Left lung (tissue), 10 donors: ENCODE measurements around the gene DMBX1. TPM values are rescaled to one million over a fixed set of nuclear protein-coding genes. Genes with fewer than 3 reads are reported as not detected.

ENCODE experiments used
- ATAC-seq: fragments of 200-7000 bp; cut with Tn5 transposase; one replicate; pipeline ENCODE4 v1.9.1; 2020; ENCODE audit warnings: moderate library complexity
- DNase-seq, 4 donors: peaks; one replicate each; pipeline ENCODE4 v3.0.0-alpha.2; 2013 to 2020
- H3K27ac ChIP-seq, 2 donors: fragments of 200-600 bp; sonication (generic) in 1 of 2; one replicate each; pipeline versions ENCODE4 v1.5.0 to v1.8.0; 2020 to 2021
- H3K27me3 ChIP-seq, 2 donors: fragments of 200-600 bp; sonication (generic) in 1 of 2; one replicate each; pipeline versions ENCODE4 v1.5.0 to v1.8.0; 2020 to 2021
- H3K36me3 ChIP-seq, 2 donors: fragments of 200-600 bp; sonication (generic) in 1 of 2; one replicate each; pipeline versions ENCODE4 v1.5.0 to v1.8.0; 2020 to 2021
- H3K4me1 ChIP-seq, 2 donors: fragments of 200-600 bp; one replicate each; pipeline ENCODE4 v1.8.0; 2021
- H3K4me3 ChIP-seq, 2 donors: fragments of 200-600 bp; sonication (generic) in 1 of 2; one replicate each; pipeline versions ENCODE4 v1.5.0 to v1.8.0; 2020 to 2021; ENCODE audit warnings: mild to moderate bottlenecking in 1 of 2
- H3K9me3 ChIP-seq, 2 donors: fragments of 200-600 bp; sonication (generic) in 1 of 2; one replicate each; pipeline versions ENCODE4 v1.5.0 to v1.8.0; 2020 to 2021
- intact Hi-C, 2 donors: fragments of 100-400 bp; cut with DNase I; formaldehyde crosslinking; loops; one replicate each; pipeline versions ENCODE4 v1.11.2 to v1.14.2; 2022
- polyA plus RNA-seq, 6 donors: library from polyadenylated mRNA; unstranded; fragments of 120-200 nt; gene quantifications; one replicate each; pipeline ENCODE4 v1.2.1, GENCODE V29; 2013; ENCODE audit not compliant: insufficient read length in 6 of 6
- total RNA-seq, 2 donors: library from RNA; stranded (reverse); fragmentation: NEBNext Ultra II Directional; extraction: Animal tissue kit (Norgen Biotek cat#: 25700); gene quantifications; one replicate each; pipeline ENCODE4 v1.2.1, GENCODE V29; 2021
- TF ChIP-seq, protein P1 (sequence below), 2 donors: fragments of 200-600 bp; sonication (generic) in 1 of 2; IDR thresholded peaks; one replicate each; pipeline versions ENCODE4 v1.5.0 to v1.8.0; 2021; ENCODE audit warnings: antibody characterized with exemption in 2 of 2
- donor health status: DM: no; HTN: yes; CAD: no.
- donor health status: DM: no; HTN: no; CAD: no.

DMBX1 gene
- total and polyA plus RNA-seq, 8 donors = 0.04 to 0.07 (median 0.07) TPM; not detected in 4

DNA sequence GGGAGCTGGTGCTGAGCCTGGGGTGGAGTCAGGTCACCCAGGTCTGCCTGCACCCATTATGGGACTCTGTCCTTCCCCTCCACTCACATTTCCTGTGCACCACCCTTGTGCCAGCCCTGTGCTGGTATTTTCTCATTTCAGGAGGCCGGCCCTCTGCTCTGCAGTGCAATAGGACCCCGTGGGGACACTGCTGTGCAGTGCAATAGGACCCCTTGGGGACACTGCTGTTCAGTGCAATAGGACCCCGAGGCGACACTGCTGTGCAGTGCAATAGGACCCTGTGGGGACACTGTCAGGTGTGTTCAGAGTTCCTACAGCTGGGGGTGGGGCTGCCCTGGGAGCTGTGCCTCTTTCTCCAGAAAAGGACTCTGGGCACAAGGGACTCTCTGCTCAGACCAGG is 36.2 kb upstream of the DMBX1 start:
- Histone ChIP-seq H3K9me3 (no peaks in the 10 kb centered on the region), H3K4me3 (no peak overlapping the region), H3K4me1 (peaks cover 0 to 4% of the 10 kb centered on the region in 2 donors), H3K36me3 (no peaks in the 10 kb centered on the region), H3K27me3 (peaks cover 11 to 87% of the 10 kb centered on the region in 2 donors), H3K27ac (no peak overlapping the region)
- no peak for ATAC-seq
- TF ChIP-seq, protein P1, sequence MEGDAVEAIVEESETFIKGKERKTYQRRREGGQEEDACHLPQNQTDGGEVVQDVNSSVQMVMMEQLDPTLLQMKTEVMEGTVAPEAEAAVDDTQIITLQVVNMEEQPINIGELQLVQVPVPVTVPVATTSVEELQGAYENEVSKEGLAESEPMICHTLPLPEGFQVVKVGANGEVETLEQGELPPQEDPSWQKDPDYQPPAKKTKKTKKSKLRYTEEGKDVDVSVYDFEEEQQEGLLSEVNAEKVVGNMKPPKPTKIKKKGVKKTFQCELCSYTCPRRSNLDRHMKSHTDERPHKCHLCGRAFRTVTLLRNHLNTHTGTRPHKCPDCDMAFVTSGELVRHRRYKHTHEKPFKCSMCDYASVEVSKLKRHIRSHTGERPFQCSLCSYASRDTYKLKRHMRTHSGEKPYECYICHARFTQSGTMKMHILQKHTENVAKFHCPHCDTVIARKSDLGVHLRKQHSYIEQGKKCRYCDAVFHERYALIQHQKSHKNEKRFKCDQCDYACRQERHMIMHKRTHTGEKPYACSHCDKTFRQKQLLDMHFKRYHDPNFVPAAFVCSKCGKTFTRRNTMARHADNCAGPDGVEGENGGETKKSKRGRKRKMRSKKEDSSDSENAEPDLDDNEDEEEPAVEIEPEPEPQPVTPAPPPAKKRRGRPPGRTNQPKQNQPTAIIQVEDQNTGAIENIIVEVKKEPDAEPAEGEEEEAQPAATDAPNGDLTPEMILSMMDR (IDR thresholded peaks at IDR 0.05) = no peak
- intact Hi-C loops = no loop called here
- DNase-seq = no peak

GRCh38 chr1:46455951-46456350 is 33.7 kb upstream of the DMBX1 start:
- peaks cover 0 to 80% of the 10 kb centered on the region in 2 donors for H3K27me3 ChIP-seq
- H3K4me1 ChIP-seq = no peaks in the 10 kb centered on the region
- H3K27ac ChIP-seq = no peak overlapping the region
- no peaks in the 10 kb centered on the region for H3K9me3 ChIP-seq
- intact Hi-C loops = no loop called here
- no peak overlapping the region for H3K4me3 ChIP-seq
- TF ChIP-seq, protein P1 (IDR thresholded peaks at IDR 0.05) = no peak
- ATAC-seq (no peak), DNase-seq (no peak)
- no peaks in the 10 kb centered on the region for H3K36me3 ChIP-seq

DNA sequence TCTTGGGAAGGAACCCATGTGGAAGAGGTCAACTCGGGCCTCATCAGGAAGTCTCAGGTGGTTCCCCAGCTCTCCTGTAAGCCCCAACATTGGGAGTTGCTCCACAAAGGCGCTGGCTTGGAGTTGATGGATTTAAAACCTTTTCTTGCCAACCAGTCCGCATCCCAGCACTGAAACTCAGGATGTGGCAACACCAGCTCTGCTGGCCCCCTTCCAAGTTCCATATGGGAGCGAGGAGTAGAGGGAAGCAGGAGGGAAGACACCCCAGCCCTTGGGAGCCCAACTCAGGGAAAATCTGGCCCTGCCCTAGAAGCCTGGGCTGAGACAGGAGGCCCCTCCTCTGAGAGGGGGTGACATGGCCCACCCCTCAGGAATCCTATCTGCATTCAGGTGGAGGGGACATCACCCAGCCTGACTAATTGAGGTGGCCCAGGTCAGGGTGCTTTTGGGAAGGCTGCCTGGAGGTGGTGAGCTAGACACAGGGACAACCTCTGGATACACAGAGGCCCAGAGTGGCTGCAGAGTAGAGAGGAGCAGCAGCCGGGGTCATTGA is 33.1 kb upstream of the DMBX1 start:
- no peaks in the 10 kb centered on the region for H3K4me1 ChIP-seq
- ATAC-seq = no peak
- no peak overlapping the region for H3K27ac ChIP-seq
- H3K36me3 ChIP-seq = no peaks in the 10 kb centered on the region
- H3K4me3 ChIP-seq = no peak overlapping the region
- no peak for DNase-seq
- H3K27me3 ChIP-seq = peaks cover 0 to 77% of the 10 kb centered on the region in 2 donors
- intact Hi-C loops = no loop called here
- H3K9me3 ChIP-seq = no peaks in the 10 kb centered on the region
- TF ChIP-seq, protein P1 (IDR thresholded peaks at IDR 0.05) = no peak

DNA sequence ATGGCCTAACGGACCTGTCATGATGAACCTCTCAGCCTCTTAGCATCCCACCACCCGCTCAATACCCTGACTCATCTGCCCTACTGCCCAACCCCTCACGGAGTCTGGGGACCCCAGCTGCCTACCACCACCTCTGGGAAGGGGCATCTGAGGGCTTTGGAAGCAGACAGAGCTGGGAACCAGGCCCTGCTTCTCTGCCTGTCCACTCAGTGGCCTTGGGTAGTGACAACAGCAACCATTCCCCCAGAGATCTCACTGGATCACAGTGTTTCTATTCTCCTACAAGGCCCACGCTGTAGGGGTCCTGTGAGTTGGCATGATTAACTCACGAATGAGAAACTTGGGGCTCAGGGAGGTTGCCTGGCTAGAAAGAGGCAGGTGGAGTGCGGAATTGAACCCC is 32.5 kb upstream of the DMBX1 start:
- H3K4me3 ChIP-seq = no peak overlapping the region
- DNase-seq (no peak), ATAC-seq (no peak)
- TF ChIP-seq, protein P1 (IDR thresholded peaks at IDR 0.05) = no peak
- no peaks in the 10 kb centered on the region for H3K4me1 ChIP-seq
- intact Hi-C loops = no loop called here
- no peaks in the 10 kb centered on the region for H3K9me3 ChIP-seq
- no peak overlapping the region for H3K27ac ChIP-seq
- H3K36me3 ChIP-seq = no peaks in the 10 kb centered on the region
- H3K27me3 ChIP-seq = peaks cover 0 to 79% of the 10 kb centered on the region in 2 donors

- TF ChIP-seq, protein P1 (IDR thresholded peaks at IDR 0.05) = no peak
- Histone ChIP-seq H3K9me3 (no peaks in the 10 kb centered on the region), H3K27ac (no peak overlapping the region), H3K4me1 (no peaks in the 10 kb centered on the region), H3K36me3 (no peaks in the 10 kb centered on the region), H3K27me3 (peaks cover 0 to 76% of the 10 kb centered on the region in 2 donors), H3K4me3 (no peak overlapping the region)
- intact Hi-C loops = no loop called here
- DNase-seq (no peak), ATAC-seq (no peak)
These were observed 31.4 kb upstream of the DMBX1 start for GRCh38 chr1:46458190-46458589.
